GM19395 (cell line): ENCODE measurements around the gene NLRP1.

ENCODE experiments used
- ATAC-seq: cut with Tn5 transposase; IDR thresholded peaks from one replicate; pipeline ENCODE4 v1.9.1; 2021; ENCODE audit warnings: mild to moderate bottlenecking, moderate library complexity; ENCODE audit not compliant: unreplicated experiment

Gene NLRP1

DNA sequence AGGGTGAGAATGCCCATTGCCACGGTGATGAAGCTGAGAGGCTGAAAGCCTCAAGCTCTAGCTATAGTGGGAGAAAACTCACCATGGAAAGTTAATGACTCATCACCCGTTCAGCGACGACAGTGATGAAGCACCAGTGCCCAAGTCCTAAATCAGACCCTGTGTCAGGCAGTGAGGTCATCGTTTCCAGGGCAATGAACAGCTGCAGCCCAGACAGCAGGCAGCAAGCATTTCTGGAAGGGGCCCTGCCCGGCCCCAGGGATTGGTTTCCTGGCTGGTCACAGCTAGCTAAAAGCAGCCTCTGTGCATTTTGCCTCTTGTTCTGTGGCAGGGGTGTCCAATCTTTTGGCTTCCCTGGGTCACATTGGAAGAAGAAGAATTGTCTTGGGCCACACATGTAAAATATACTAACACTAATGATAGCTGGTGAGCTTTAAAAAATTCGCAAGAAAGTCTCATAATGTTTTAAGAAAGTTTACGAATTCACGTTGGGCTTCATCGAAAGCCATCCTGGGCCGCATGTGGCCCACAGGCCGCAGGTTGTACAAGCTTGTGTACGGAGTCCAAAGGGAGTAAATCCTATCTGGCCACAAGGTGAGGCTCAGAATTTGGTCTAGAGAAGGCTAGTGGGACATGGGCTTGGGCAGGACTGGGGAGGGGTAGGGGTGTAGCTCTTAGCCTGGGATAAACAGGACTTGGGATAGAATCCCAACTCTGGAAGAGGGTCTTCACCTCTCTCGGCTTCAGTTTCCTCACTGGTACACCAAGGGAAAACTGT, 57.3 kb downstream of the NLRP1 start:
- no peak for ATAC-seq

- no peak for ATAC-seq
Measured at GRCh38 chr17:5523249-5523648, 61.1 kb downstream of the NLRP1 start.

DNA sequence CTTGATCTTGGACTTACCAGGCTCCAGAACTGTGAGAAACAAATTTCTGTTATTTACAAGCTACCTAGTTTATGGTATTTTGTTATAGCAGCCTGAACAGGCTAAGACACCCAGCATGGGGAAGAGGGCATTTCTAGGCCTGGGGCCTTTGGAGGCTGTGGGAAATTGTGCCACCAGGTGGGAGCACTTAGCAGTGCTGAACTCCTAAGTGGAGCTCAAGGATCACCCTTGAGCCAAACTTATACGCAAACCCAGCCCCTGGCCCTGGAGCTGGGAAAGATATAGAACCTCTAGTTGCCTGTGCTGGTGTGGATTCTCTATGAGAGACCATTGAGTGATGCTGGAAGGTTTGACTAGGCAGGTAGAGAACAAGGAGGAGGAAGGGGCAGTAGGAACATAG, 61.8 kb downstream of the NLRP1 start:
- ATAC-seq, result no peak

DNA sequence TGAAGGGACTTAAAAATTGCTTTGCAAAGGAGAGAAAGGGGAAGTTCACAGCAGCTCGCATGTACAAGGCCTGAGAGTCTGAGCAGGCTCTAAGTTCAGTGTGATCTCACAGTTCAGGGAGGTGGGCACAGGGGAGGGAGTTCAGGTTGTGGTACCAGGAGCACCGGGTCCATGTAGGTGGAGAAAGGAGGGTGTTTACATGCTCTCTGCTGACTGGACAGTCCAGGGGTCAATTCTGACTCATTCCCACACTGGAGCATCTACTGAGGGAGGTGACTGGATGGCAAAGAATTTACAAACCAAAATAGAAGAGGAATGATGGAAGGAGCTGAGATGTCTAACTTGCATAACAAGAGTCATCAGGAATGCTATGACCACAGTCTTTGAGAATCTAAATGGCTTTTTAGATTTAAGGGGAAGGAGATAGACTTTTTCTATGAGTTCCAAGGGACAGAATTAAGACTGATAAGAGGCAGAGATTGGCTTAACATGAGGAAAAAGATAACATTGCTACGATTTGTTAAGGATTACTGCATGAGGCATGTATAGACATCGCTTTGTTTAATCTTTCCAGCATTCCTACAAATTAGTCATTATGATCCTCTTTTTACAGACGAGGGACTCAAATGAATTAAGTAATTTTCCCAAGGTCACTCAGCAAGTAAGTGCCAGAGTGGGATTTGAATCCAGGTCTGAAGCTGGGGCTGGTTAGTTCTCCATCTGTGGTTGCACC, 68.1 kb downstream of the NLRP1 start:
- no peak for ATAC-seq

DNA sequence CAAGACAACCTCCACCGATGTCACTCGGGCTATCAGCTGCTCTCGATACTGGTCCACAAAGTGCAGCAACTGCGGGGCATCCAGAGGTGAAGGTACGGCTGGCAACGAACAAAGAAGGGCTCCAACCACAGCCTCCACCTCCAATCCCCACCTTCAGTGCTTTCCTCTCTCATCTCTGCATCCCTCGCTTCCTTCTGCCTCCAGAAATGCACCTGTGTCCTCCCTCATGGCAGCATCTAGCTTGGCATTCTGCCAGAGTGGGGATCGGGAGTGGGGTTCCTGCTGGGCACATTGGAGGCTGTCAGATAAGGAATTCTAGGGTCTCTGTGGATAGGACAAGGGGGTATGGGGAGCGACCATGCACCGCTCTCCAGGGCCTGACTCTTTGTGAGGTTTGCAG, 69.3 kb downstream of the NLRP1 start:
- no peak for ATAC-seq

GRCh38 chr17:5513628-5514027, 70.7 kb downstream of the NLRP1 start:
- ATAC-seq, result no peak

- ATAC-seq, result no peak
Measured at GRCh38 chr17:5511401-5512225, 72.7 kb downstream of the NLRP1 start.

DNA sequence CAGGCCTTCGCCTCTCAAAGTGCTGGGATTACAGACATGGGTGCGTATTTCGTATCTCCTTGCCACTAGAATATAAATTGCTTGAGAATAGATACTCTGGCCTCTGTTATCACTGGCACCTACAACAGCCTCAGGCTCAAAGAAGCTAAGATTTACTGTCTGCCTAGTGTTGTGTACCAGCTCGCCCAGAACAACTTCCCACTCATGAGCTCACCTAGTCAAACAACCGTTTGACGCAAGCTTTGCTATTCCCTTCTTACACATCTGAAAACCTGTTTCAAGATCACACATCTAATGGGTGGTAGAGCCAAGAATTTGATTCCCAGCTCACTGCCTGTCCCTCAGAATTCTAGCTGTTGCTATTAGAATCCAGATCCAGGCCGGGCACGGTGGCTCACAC, 73.5 kb downstream of the NLRP1 start:
- no peak for ATAC-seq

GRCh38 chr17:5509482-5509881, 74.8 kb downstream of the NLRP1 start:
- no peak for ATAC-seq

GRCh38 chr17:5508810-5509209, 75.5 kb downstream of the NLRP1 start:
- ATAC-seq, result no peak

GRCh38 chr17:5506307-5506706, 78.0 kb downstream of the NLRP1 start:
- no peak for ATAC-seq

- no peak for ATAC-seq
Measured at GRCh38 chr17:5502552-5502951, 81.8 kb downstream of the NLRP1 start.

DNA sequence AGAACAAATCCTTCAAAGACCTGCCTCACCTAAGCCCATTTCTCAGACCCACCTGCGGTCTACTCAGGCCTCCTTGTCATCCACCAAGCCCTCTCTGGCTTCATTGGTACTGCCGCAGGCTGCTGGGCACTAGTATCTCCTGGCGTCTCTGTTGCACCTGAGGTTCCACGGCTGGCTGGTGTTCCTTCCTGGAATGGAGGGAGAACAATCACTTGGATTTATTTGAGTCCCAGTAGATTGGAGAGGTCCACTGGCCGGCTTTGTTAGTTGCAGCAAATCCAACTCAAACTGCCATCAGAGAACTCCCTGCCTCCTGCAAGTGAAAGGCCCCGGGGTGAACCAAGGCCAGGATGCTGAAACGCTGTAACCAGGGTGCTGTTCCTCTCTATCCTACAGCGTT, 82.6 kb downstream of the NLRP1 start:
- no peak for ATAC-seq

DNA sequence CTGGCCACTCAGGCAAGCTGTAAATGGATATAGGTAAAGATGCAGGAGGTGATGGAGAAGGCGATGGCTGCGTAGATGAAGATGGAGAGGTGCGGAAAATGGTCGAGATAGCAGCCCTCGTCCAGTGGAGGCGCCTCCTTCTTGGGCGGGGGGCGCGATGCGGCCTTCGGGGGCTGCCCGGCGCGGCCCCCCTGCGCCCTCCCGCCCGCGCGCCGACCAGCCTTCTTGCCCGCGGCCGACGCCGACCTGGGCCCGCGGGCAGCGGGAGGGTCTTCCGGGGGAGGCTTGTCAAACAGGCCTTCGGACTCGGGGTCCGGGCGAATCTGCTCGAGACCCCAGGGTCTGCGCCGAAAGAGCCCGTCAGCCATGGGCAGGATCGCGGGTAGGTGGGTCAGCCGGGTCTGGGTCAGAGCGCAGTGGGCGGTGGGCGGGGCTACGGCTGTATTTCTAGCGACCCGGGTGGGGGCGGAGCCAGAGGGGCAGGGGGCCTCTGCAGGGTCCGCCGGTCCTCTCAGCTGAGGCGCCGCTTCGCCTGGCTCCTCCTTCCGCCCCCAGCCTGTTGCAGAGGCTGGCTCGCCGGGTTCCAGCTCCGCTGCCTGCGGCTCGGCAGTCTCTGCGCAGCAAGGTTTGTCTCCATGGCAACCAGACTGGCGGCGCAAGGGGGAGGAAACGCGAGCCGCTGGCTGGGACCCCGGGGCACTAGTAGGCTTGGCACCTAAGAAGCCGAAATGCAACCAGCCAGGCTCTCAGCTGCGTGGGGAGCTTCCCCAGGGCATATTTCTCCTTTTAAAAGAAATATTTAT, 83.5 kb downstream of the NLRP1 start:
- peak; percentile 60 for ATAC-seq

DNA sequence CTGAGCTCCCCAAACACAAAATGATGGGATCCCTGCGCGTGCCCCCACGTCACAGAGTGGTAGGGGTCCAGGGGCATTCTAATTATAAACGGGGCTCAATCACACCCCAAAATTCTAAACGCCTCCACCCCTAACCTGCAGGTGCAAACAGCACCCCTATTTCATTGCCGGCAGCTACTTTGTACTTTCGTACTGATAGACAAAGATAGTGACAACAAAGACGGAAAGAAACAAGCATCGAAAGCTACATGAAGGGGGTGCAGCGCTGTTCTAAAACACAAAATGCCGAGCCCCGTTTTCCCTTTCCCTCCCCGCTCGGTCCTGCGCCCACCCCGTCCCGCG, 84.1 kb downstream of the NLRP1 start:
- no peak for ATAC-seq

- no peak for ATAC-seq
Measured at GRCh38 chr17:5499476-5500231, 84.7 kb downstream of the NLRP1 start.

DNA sequence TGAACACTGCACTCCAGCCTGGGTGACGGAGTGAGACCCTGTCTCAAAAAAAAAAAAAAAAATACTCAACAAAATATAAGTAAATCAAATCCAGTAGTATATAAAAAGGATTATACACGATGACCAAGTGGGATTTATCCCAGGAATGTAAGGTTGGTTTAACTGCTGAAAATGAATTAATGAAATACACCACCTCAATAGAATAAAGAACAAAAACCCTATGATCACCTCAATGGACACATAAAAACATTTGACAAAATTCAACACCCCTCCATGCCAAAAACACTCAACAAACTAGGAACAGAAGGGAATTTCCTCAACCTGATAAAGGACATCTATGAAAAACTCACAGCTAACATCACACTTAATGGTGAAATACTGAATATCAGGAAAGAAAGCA, 91.3 kb downstream of the NLRP1 start:
- no peak for ATAC-seq

DNA sequence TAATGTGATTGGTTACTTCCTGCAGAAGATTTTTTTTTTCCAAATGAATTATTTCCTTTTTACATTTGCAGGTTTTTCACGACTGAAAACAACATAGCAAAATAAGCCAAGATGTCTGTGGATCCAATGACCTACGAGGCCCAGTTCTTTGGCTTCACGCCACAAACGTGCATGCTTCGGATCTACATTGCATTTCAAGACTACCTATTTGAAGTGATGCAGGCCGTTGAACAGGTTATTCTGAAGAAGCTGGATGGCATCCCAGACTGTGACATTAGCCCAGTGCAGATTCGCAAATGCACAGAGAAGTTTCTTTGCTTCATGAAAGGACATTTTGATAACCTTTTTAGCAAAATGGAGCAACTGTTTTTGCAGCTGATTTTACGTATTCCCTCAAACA, 95.6 kb downstream of the NLRP1 start:
- ATAC-seq, result no peak

DNA sequence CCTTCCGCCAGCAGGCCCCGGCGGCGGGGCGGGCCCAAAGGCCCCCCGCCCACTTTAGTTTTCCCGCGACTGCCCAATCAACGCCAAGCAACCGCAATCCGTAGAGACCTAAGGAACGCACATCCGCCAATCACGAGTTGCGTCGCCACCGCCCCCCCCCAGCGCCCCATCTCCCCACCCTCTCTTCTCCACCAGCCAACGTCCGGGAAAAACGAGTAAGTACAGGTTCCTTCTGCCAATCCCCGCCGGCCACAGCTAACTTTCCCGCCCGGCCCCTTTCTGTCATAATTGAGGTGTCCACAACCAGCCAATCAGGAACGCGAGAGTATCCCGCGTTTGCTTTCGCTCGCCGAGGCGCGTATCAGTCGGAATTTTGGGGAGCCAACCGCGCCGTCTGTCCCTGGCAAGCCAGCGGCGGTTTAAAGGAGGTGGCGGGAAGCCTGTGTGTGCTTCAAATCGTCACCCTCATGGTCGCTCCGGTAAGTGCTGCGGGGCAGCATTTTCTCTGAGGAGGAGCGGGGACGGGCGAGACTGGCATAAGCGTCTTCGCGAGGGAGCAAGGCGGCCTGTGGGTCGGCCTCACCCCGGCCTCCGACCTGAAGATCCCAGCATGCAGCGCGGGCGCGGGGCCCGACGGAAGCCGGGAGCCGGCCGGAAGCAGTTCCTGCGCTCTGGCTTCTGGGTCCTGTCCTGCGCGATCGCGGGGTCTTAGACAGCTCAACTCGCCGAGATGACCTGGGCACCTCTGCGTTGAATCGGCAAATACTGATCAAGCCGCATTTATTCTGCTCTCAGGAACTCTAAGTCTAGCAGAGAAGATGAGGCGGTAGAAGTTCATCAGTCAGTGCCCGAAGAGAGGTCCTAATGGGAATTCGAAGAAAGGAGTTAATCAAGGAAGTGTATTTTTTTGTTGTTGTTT, 97.8 kb downstream of the NLRP1 start, which contains the start of gene MIS12:
Gene MIS12 (plus strand): TSS at position 361 of the 919 bp plus-strand sequence. CDS start 2,297 bp downstream, outside the sequence.
- ATAC-seq, result peak; percentile 88
